ENCODE results near the gene HOXD10. TPM values are rescaled to one million over a fixed set of nuclear protein-coding genes. Genes with fewer than 3 reads are reported as not detected.

The HOXD10 gene
- total RNA-seq, 1 donor from 2014 or later, result not detected

GRCh38 chr2:176074919-176075425 lies 41.6 kb upstream of the HOXD10 start:
- Histone ChIP-seq H3K36me3 (no peaks in the 10 kb centered on the region), H3F3A (ENCODE audit: low read depth) (peaks cover 17% of the 10 kb centered on the region), H4K20me1 (ENCODE audit: low read depth) (peaks cover 69% of the 10 kb centered on the region), H3K27me3 (peaks cover 100% of the 10 kb centered on the region), H2AFZ (replicated peaks) (no peak overlapping the region), H3K79me2 (ENCODE audit: low read depth) (no peaks in the 10 kb centered on the region), H3K4me3 (no peak overlapping the region), H3K4me1 (no peaks in the 10 kb centered on the region), H3K9me3 (ENCODE audit: low read depth) (no peaks in the 10 kb centered on the region), H3K27ac (no peak overlapping the region), H3K9ac (no peak overlapping the region), H3K4me2 (no peak overlapping the region)
- H3K27ac Mint-ChIP-seq, result no peak overlapping the region
- no peak for DNase-seq (ENCODE audit: low spot score)
- no peaks in the 10 kb centered on the region for H3K36me3 Mint-ChIP-seq
- H3K27me3 Mint-ChIP-seq (ENCODE audit: insufficient read depth, low read depth), result peaks cover 88% of the 10 kb centered on the region
- peaks cover 6% of the 10 kb centered on the region for H3K4me1 Mint-ChIP-seq
- peak; percentile 26 for TF ChIP-seq EZH2 (IDR thresholded peaks at IDR 0.05)
- TF ChIP-seq, protein P1, sequence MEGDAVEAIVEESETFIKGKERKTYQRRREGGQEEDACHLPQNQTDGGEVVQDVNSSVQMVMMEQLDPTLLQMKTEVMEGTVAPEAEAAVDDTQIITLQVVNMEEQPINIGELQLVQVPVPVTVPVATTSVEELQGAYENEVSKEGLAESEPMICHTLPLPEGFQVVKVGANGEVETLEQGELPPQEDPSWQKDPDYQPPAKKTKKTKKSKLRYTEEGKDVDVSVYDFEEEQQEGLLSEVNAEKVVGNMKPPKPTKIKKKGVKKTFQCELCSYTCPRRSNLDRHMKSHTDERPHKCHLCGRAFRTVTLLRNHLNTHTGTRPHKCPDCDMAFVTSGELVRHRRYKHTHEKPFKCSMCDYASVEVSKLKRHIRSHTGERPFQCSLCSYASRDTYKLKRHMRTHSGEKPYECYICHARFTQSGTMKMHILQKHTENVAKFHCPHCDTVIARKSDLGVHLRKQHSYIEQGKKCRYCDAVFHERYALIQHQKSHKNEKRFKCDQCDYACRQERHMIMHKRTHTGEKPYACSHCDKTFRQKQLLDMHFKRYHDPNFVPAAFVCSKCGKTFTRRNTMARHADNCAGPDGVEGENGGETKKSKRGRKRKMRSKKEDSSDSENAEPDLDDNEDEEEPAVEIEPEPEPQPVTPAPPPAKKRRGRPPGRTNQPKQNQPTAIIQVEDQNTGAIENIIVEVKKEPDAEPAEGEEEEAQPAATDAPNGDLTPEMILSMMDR (IDR thresholded peaks at IDR 0.05), result no peak
- TF ChIP-seq EZH2phosphoT487 (IDR thresholded peaks at IDR 0.05), result peak; percentile 59
- peaks cover 5% of the 10 kb centered on the region for H3K9me3 Mint-ChIP-seq
- no peak overlapping the region for H3K4me3 Mint-ChIP-seq

- TF ChIP-seq EZH2phosphoT487 (IDR thresholded peaks at IDR 0.05) (no peak), EZH2 (IDR thresholded peaks at IDR 0.05) (peak; percentile 78)
- TF ChIP-seq, protein P1 (IDR thresholded peaks at IDR 0.05), result no peak
- peaks cover 17% of the 10 kb centered on the region for H3F3A ChIP-seq (ENCODE audit: low read depth)
- H4K20me1 ChIP-seq (ENCODE audit: low read depth), result peaks cover 65% of the 10 kb centered on the region
- no peak overlapping the region for H3K4me3 ChIP-seq
- no peaks in the 10 kb centered on the region for H3K79me2 ChIP-seq (ENCODE audit: low read depth)
- no peak overlapping the region for H3K4me3 Mint-ChIP-seq
- H3K27ac ChIP-seq, result no peak overlapping the region
- H3K36me3 Mint-ChIP-seq, result no peaks in the 10 kb centered on the region
- H3K4me1 Mint-ChIP-seq, result peaks cover 6% of the 10 kb centered on the region
- H2AFZ ChIP-seq (replicated peaks), result no peak overlapping the region
- peaks cover under 1% of the 10 kb centered on the region for H3K9me3 Mint-ChIP-seq
- H3K27me3 ChIP-seq, result peaks cover 100% of the 10 kb centered on the region
- peaks cover 83% of the 10 kb centered on the region for H3K27me3 Mint-ChIP-seq (ENCODE audit: insufficient read depth, low read depth)
- H3K4me2 ChIP-seq, result no peak overlapping the region
- no peaks in the 10 kb centered on the region for H3K9me3 ChIP-seq (ENCODE audit: low read depth)
- no peaks in the 10 kb centered on the region for H3K4me1 ChIP-seq
- H3K36me3 ChIP-seq, result no peaks in the 10 kb centered on the region
- no peak overlapping the region for H3K9ac ChIP-seq
- DNase-seq (ENCODE audit: low spot score), result peak; percentile 73
- no peak overlapping the region for H3K27ac Mint-ChIP-seq
Measured at GRCh38 chr2:176075481-176075880, 41.1 kb upstream of the HOXD10 start.

DNA sequence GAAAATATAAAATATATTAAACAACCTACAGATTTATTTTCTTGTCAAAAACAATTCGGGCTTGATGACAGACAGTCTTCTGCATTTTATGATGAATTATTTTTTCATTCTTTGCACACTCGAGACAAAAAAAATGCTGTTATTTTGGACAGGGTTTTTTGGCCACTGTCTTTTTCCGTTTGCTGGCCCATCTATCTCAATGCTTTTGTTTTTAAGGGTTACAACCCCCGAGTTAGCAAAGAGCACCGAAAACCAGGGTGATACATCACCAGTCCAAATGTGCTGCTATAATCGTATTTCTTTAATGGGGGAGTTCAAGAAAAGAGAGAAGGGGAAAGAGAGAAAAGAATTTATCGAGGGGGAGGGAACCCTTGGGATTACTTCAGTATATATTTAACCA lies 40.5 kb upstream of the HOXD10 start:
- no peaks in the 10 kb centered on the region for H3K36me3 ChIP-seq
- Mint-ChIP-seq H3K4me1 (peaks cover 8% of the 10 kb centered on the region), H3K27ac (no peak overlapping the region), H3K4me3 (no peak overlapping the region), H3K9me3 (no peaks in the 10 kb centered on the region), H3K36me3 (no peaks in the 10 kb centered on the region), H3K27me3 (ENCODE audit: insufficient read depth, low read depth) (peaks cover 82% of the 10 kb centered on the region)
- no peaks in the 10 kb centered on the region for H3K4me1 ChIP-seq
- no peak overlapping the region for H3K4me2 ChIP-seq
- no peaks in the 10 kb centered on the region for H3K79me2 ChIP-seq (ENCODE audit: low read depth)
- peaks cover 100% of the 10 kb centered on the region for H3K27me3 ChIP-seq
- H3K27ac ChIP-seq, result no peak overlapping the region
- no peaks in the 10 kb centered on the region for H3K9me3 ChIP-seq (ENCODE audit: low read depth)
- H3K9ac ChIP-seq, result no peak overlapping the region
- no peak for DNase-seq (ENCODE audit: low spot score)
- H2AFZ ChIP-seq (replicated peaks), result no peak overlapping the region
- H3K4me3 ChIP-seq, result no peak overlapping the region
- H4K20me1 ChIP-seq (ENCODE audit: low read depth), result peaks cover 64% of the 10 kb centered on the region
- peak; percentile 14 for TF ChIP-seq EZH2 (IDR thresholded peaks at IDR 0.05)
- TF ChIP-seq, protein P1 (IDR thresholded peaks at IDR 0.05), result no peak
- H3F3A ChIP-seq (ENCODE audit: low read depth), result peaks cover 17% of the 10 kb centered on the region
